Measurements from ENCODE around the gene CST3. TPM values are rescaled to one million over a fixed set of nuclear protein-coding genes. Genes with fewer than 3 reads are reported as not detected.

The CST3 gene
- polyA plus RNA-seq, 1 donor: 118 TPM

GRCh38 chr20:23598481-23598880 lies 39.3 kb downstream of the CST3 start:
- DNase-seq: no peak

GRCh38 chr20:23596579-23597250 lies 41.0 kb downstream of the CST3 start:
- no peak for DNase-seq

GRCh38 chr20:23595941-23596340 lies 41.8 kb downstream of the CST3 start:
- DNase-seq: no peak

- no peak for DNase-seq
Observed at GRCh38 chr20:23588434-23589403, 49.0 kb downstream of the CST3 start.

- DNase-seq: no peak
Observed at GRCh38 chr20:23587631-23588030, 50.1 kb downstream of the CST3 start.

GRCh38 chr20:23586735-23587525 lies 50.8 kb downstream of the CST3 start:
- no peak for DNase-seq

GRCh38 chr20:23585808-23586734 lies 51.7 kb downstream of the CST3 start:
- no peak for DNase-seq

- no peak for DNase-seq
Observed at GRCh38 chr20:23585449-23585807, 52.3 kb downstream of the CST3 start.

- no peak for DNase-seq
Observed at GRCh38 chr20:23584434-23585199, 53.1 kb downstream of the CST3 start.

Other genes starting within 250 kb of the CST3 start
- 8.1 TPM for gene NAPB, start 216.5 kb downstream of the CST3 start, polyA plus RNA-seq (ENCODE audit: insufficient read length)
- not detected for gene CSTL1, start 198.3 kb downstream of the CST3 start, polyA plus RNA-seq (ENCODE audit: insufficient read length)
- not detected for gene CST11, start 185.1 kb downstream of the CST3 start, polyA plus RNA-seq (ENCODE audit: insufficient read length)
- not detected for gene CST8, start 146.8 kb downstream of the CST3 start, polyA plus RNA-seq (ENCODE audit: insufficient read length)
- gene CST9L, start 69.5 kb downstream of the CST3 start, polyA plus RNA-seq (ENCODE audit: insufficient read length): not detected
- not detected for gene CST9, start 32.0 kb downstream of the CST3 start, polyA plus RNA-seq (ENCODE audit: insufficient read length)
- gene CST4, start 51.1 kb upstream of the CST3 start, polyA plus RNA-seq (ENCODE audit: insufficient read length): not detected
- not detected for gene CST1, start 113.0 kb upstream of the CST3 start, polyA plus RNA-seq (ENCODE audit: insufficient read length)
- gene CST2, start 188.8 kb upstream of the CST3 start, polyA plus RNA-seq (ENCODE audit: insufficient read length): not detected
- not detected for gene CST5, start 241.8 kb upstream of the CST3 start, polyA plus RNA-seq (ENCODE audit: insufficient read length)

Measured in hindlimb muscle (tissue), 1 donor.